HepG2 (cell line): Measurements from ENCODE around the gene NYAP2. TPM values are rescaled to one million over a fixed set of nuclear protein-coding genes. Genes with fewer than 3 reads are reported as not detected.

Experiments used
- ATAC-seq: fragments of 200-7000 bp; cut with Tn5 transposase; 3 replicates; pipeline ENCODE4 v1.9.1; 2020; ENCODE audit warnings: mild to moderate bottlenecking, moderate library complexity
- BruUV-seq: library from RNA; stranded (reverse); fragments of 400-500 nt; replicated peaks from 2 replicates; lab custom pipeline; 2021; lab: Mats Ljungman, UMichigan
- CTCF ChIA-PET: fragments of 300-600 bp; formaldehyde crosslinking; extraction: SDS; loops from one replicate; lab custom pipeline; 2021; ENCODE audit warnings: low total read pairs, inconsistent platforms, low intra/inter-chr PET ratio; lab: Yijun Ruan, JAX
- POLR2A ChIA-PET: fragments of 350-600 bp; sonication (Branson Sonifier 250); formaldehyde crosslinking; loops from one replicate; lab custom pipeline; 2020; ENCODE audit warnings: antibody characterized with exemption, inconsistent platforms; lab: Yijun Ruan, JAX
- DNase-seq: peaks from one replicate; pipeline ENCODE4 v3.0.0-alpha.2; 2015; ENCODE audit warnings: low spot score
- FAIRE-seq: peaks from 3 replicates; lab custom pipeline; 2011; peaks lifted over from hg19 to GRCh38; lab: Jason Lieb, UNC
- H2AFZ ChIP-seq: one replicate; pipeline ENCODE4 v1.6.1; 2011; ENCODE audit warnings: low read length, inconsistent platforms
- H3K27ac ChIP-seq: fragments of 300-600 bp; 3 replicates; pipeline ENCODE4 v1.8.0; 2011; ENCODE audit warnings: mixed run types, mild to moderate bottlenecking, mixed read lengths, low read length, inconsistent platforms; ENCODE audit not compliant: insufficient read depth; ENCODE audit errors: extremely low read length
- H3K27me3 ChIP-seq, 2 experiments: fragments of 200-600 bp in 1 of 2; 2 replicates in 1 of 2; 3 replicates in 1 of 2; pipeline versions ENCODE4 v1.6.0 to v1.8.0; 2011; ENCODE audit warnings: low read length in 2 of 2, mild to moderate bottlenecking in 2 of 2, moderate library complexity in 2 of 2, inconsistent platforms in 1 of 2; ENCODE audit not compliant: insufficient read depth in 2 of 2, control insufficient read depth in 1 of 2
- H3K36me3 ChIP-seq, 2 experiments: fragments of 200-600 bp in 1 of 2; replicated peaks in 1 of 2; 2 replicates in 1 of 2; 3 replicates in 1 of 2; pipeline versions ENCODE4 v1.5.1 to v1.8.0; 2011; ENCODE audit warnings: low read length in 2 of 2, inconsistent platforms in 1 of 2; ENCODE audit not compliant: insufficient read depth in 2 of 2, control insufficient read depth in 1 of 2
- H3K4me1 ChIP-seq: 2 replicates; pipeline ENCODE4 v1.5.1; 2012; ENCODE audit warnings: low read length, inconsistent platforms; ENCODE audit not compliant: insufficient read depth
- H3K4me2 ChIP-seq: 2 replicates; pipeline ENCODE4 v1.6.0; 2011; ENCODE audit warnings: low read depth, low read length, inconsistent platforms
- H3K4me3 ChIP-seq, 3 experiments: fragments of 200-600 bp in 1 of 3; sonication (generic), shearing (Covaris generic) in 1 of 3; replicated peaks in 1 of 3; 2 replicates each; pipeline ENCODE4 v1.5.1; 2011 to 2016; ENCODE audit warnings: low read length in 3 of 3, inconsistent platforms in 2 of 3, low read depth in 2 of 3, mild to moderate bottlenecking in 2 of 3, control low read depth in 1 of 3, mixed read lengths in 1 of 3; ENCODE audit not compliant: insufficient read depth in 1 of 3
- H3K79me2 ChIP-seq: one replicate; pipeline ENCODE4 v1.6.1; 2011; ENCODE audit warnings: low read length, inconsistent platforms; ENCODE audit not compliant: insufficient read depth
- H3K9ac ChIP-seq: 2 replicates; pipeline ENCODE4 v1.6.0; 2011; ENCODE audit warnings: mild to moderate bottlenecking, low read depth, low read length, inconsistent platforms; ENCODE audit not compliant: insufficient read depth
- H3K9me3 ChIP-seq: 2 replicates; pipeline ENCODE4 v1.5.1; 2012; ENCODE audit warnings: mild to moderate bottlenecking, low read length
- H4K20me1 ChIP-seq: 2 replicates; pipeline ENCODE4 v1.6.0; 2011; ENCODE audit warnings: inconsistent platforms, mild to moderate bottlenecking, low read length, moderate library complexity; ENCODE audit not compliant: insufficient read depth
- KDM6A ChIP-seq: IDR thresholded peaks from 2 replicates; pipeline ENCODE4 v1.6.1; 2016; ENCODE audit warnings: low read depth
- MTF1 ChIP-seq: sonication (generic); formaldehyde crosslinking; IDR thresholded peaks from 2 replicates; pipeline ENCODE4 v1.5.0; 2020; ENCODE audit warnings: missing genetic modification reagents
- SMYD3 ChIP-seq: sonication (generic); formaldehyde crosslinking; IDR thresholded peaks from 2 replicates; pipeline ENCODE4 v1.8.1; 2023; ENCODE audit warnings: mild to moderate bottlenecking, missing genetic modification reagents
- ZBTB8A ChIP-seq: sonication (generic); formaldehyde crosslinking; IDR thresholded peaks from 2 replicates; pipeline ENCODE4 v1.4.0; 2020; ENCODE audit warnings: mild to moderate bottlenecking, low read depth, missing genetic modification reagents, borderline replicate concordance
- ZFY ChIP-seq: sonication (generic); formaldehyde crosslinking; IDR thresholded peaks from 2 replicates; pipeline ENCODE4 v1.4.0; 2020; ENCODE audit warnings: missing genetic modification reagents
- ZNF317 ChIP-seq: sonication (generic); formaldehyde crosslinking; IDR thresholded peaks from 2 replicates; pipeline ENCODE4 v1.5.0; 2020; ENCODE audit warnings: mild to moderate bottlenecking, missing genetic modification reagents
- ZNF331 ChIP-seq: sonication (generic); formaldehyde crosslinking; IDR thresholded peaks from 2 replicates; pipeline ENCODE4 v1.4.0; 2020; ENCODE audit warnings: missing genetic modification reagents
- ZNF431 ChIP-seq: sonication (generic); formaldehyde crosslinking; IDR thresholded peaks from 2 replicates; pipeline ENCODE4 v1.9.0; 2022; ENCODE audit warnings: missing genetic modification reagents, low read depth, mild to moderate bottlenecking, borderline replicate concordance
- ZNF660 ChIP-seq: sonication (generic); formaldehyde crosslinking; IDR thresholded peaks from 2 replicates; pipeline ENCODE4 v1.5.1; 2020; ENCODE audit warnings: mild to moderate bottlenecking, low read depth, missing genetic modification reagents, borderline replicate concordance
- WGBS: methylation state at CpG from one replicate; pipeline ENCODE4 v1.1.6; 2017; ENCODE audit warnings: low lambda C conversion rate; 5-methylcytosine and 5-hydroxymethylcytosine counted together
- in situ Hi-C: cut with HindIII; loops from 2 replicates; pipeline ENCODE4 v1.10.0; 2017; ENCODE audit warnings: low pct_unique_long_range_greater_than_20kb; ENCODE audit not compliant: extremely low pct_ligation_motif_present
- intact Hi-C: fragments of 100-400 bp; cut with micrococcal nuclease; formaldehyde crosslinking; loops from one replicate; pipeline ENCODE4 v1.10.0; 2022; ENCODE audit not compliant: unreplicated experiment
- polyA plus RNA-seq, 8 experiments: library from polyadenylated mRNA; depleted of rRNA in 3 of 8; stranded (reverse) in 7 of 8; unstranded in 1 of 8; fragments of >200 nt; fragmentation: Illumina TruSeq in 4 of 8; extraction: Trizol in 4 of 8; gene quantifications; 2 replicates each; pipeline versions ENCODE4 v1.2.1 to v1.2.3, GENCODE V29; 2011 to 2016; ENCODE audit warnings: low read depth in 4 of 8, missing spikeins in 1 of 8, mixed read lengths in 1 of 8; ENCODE audit not compliant: insufficient read depth in 1 of 8
- total RNA-seq, 5 experiments: library from RNA; depleted of rRNA; stranded (reverse); fragments of >200 nt; fragmentation: Illumina TruSeq; extraction: Trizol; gene quantifications; 2 replicates each; pipeline ENCODE4 v1.2.3, GENCODE V29; 2016; ENCODE audit warnings: low read depth in 1 of 5

Gene NYAP2
- total and polyA plus RNA-seq, 2 of the 13 experiments (the other 11 are each of a cell fraction or from before 2014, with no cell fraction given), result not detected

GRCh38 chr2:225419033-225419432 is 19.5 kb downstream of the NYAP2 start:
- CTCF ChIA-PET, result no interaction called here

GRCh38 chr2:225422145-225422544 is 22.6 kb downstream of the NYAP2 start:
- Histone ChIP-seq H3K4me2 (no peak overlapping the region), H3K27me3 (no peaks in the 10 kb centered on the region), H3K9ac (no peak overlapping the region), H2AFZ (no peak overlapping the region)
- BruUV-seq, result no TSS peak
- no peak for DNase-seq
- CTCF ChIA-PET, result no interaction called here
- POLR2A ChIA-PET, result no interaction called here
- TF ChIP-seq KDM6A (CRISPR knock-in tag), result no peak
- TF ChIP-seq SMYD3 (CRISPR knock-in tag), result no peak
- TF ChIP-seq ZNF331 (CRISPR knock-in tag), result no peak
- TF ChIP-seq, all 625 proteins: peak for 0
- no peaks in the 10 kb centered on the region for H3K79me2 ChIP-seq
- no peak overlapping the region for H3K4me3 ChIP-seq
- no peaks in the 10 kb centered on the region for H3K36me3 ChIP-seq
- H3K9me3 ChIP-seq, result no peaks in the 10 kb centered on the region
- 25% methylated on average over 2 of the region's 2 CpGs for WGBS
- no peak overlapping the region for H3K27ac ChIP-seq
- in situ Hi-C loops (no loop called here), intact Hi-C loops (no loop called here)
- no peaks in the 10 kb centered on the region for H3K4me1 ChIP-seq
- ATAC-seq (no peak), FAIRE-seq (no peak)
- H4K20me1 ChIP-seq, result no peaks in the 10 kb centered on the region

More at GRCh38 chr2:225419033-225419432, 19.5 kb downstream of the NYAP2 start:
- H3K4me2 ChIP-seq, result no peak overlapping the region
- in situ Hi-C loops, result no loop called here
- no peaks in the 10 kb centered on the region for H3K79me2 ChIP-seq
- ATAC-seq, result no peak
- TF ChIP-seq ZBTB8A (CRISPR knock-in tag), result no peak
- TF ChIP-seq ZFY (CRISPR knock-in tag), result no peak
- TF ChIP-seq ZNF317, result no peak
- no peak for TF ChIP-seq ZNF660 (CRISPR knock-in tag)
- no peak for TF ChIP-seq ZNF431 (CRISPR knock-in tag)
- no peak for TF ChIP-seq MTF1 (CRISPR knock-in tag)
- TF ChIP-seq, all 625 proteins: peak for 0
- H3K27me3 ChIP-seq, result no peaks in the 10 kb centered on the region
- no peak overlapping the region for H3K4me3 ChIP-seq
- no peaks in the 10 kb centered on the region for H3K9me3 ChIP-seq
- DNase-seq (no peak), FAIRE-seq (no peak)
- H3K4me1 ChIP-seq, result no peaks in the 10 kb centered on the region
- H3K36me3 ChIP-seq, result no peaks in the 10 kb centered on the region
- no peak overlapping the region for H3K27ac ChIP-seq
- H4K20me1 ChIP-seq, result no peaks in the 10 kb centered on the region
- POLR2A ChIA-PET, result no interaction called here
- H3K9ac ChIP-seq, result no peak overlapping the region
- H2AFZ ChIP-seq, result no peak overlapping the region
- WGBS, result 55% methylated on average over 6 of the region's 6 CpGs
- intact Hi-C loops, result no loop called here
- no TSS peak for BruUV-seq
